Measurements from ENCODE around the gene LGR5.

- TF ChIP-seq CTCF (IDR thresholded peaks at IDR 0.05; ENCODE audit: borderline replicate concordance, extremely low read depth, low read length, poor library complexity, severe bottlenecking) (no peak), EZH2 (IDR thresholded peaks at IDR 0.05; ENCODE audit: borderline replicate concordance, low read depth, low read length, severe bottlenecking) (no peak)
These were observed 2.4 kb downstream of the LGR5 start for GRCh38 chr12:71441836-71442566.

Data from DND-41 (cell line).